Ishikawa (cell line): ENCODE results near the gene CARNS1.

ENCODE experiments used
- CEBPB ChIP-seq: IDR thresholded peaks from 2 replicates; pipeline ENCODE4 v1.6.1; 2012
- CREB1 ChIP-seq: IDR thresholded peaks from 2 replicates; pipeline ENCODE4 v1.6.1; 2012; ENCODE audit warnings: low read depth
- EP300 ChIP-seq: IDR thresholded peaks from 2 replicates; pipeline ENCODE4 v1.6.1; 2012; ENCODE audit warnings: borderline replicate concordance
- FOXM1 ChIP-seq: IDR thresholded peaks from 2 replicates; pipeline ENCODE4 v1.6.1; 2012; ENCODE audit warnings: low read depth, borderline replicate concordance
- MAX ChIP-seq: IDR thresholded peaks from 2 replicates; pipeline ENCODE4 v1.6.1; 2012
- NFIC ChIP-seq: IDR thresholded peaks from 2 replicates; pipeline ENCODE4 v1.6.1; 2012
- RAD21 ChIP-seq: IDR thresholded peaks from 2 replicates; pipeline ENCODE4 v1.6.1; 2012; ENCODE audit warnings: low read depth
- REST ChIP-seq: IDR thresholded peaks from 2 replicates; pipeline ENCODE4 v1.6.1; 2012; ENCODE audit warnings: low read depth, mild to moderate bottlenecking
- TAF1 ChIP-seq: IDR thresholded peaks from 2 replicates; pipeline ENCODE4 v1.6.1; 2012; ENCODE audit warnings: low read depth, mild to moderate bottlenecking
- TCF12 ChIP-seq: IDR thresholded peaks from 2 replicates; pipeline ENCODE4 v1.6.1; 2012; ENCODE audit warnings: low read depth
- USF1 ChIP-seq: IDR thresholded peaks from 2 replicates; pipeline ENCODE4 v1.6.1; 2012
- YY1 ChIP-seq: IDR thresholded peaks from 2 replicates; pipeline ENCODE4 v1.6.1; 2012; ENCODE audit warnings: low read depth

GRCh38 chr11:67387518-67387917 is 28.0 kb upstream of the CARNS1 start:
- TF ChIP-seq REST (no peak), FOXM1 (no peak), TAF1 (no peak), YY1 (no peak), EP300 (no peak), NFIC (no peak), RAD21 (no peak), TCF12 (no peak), USF1 (no peak), CREB1 (no peak), MAX (no peak), CEBPB (no peak)
